ENCODE data around the gene UCMA.

- TF ChIP-seq CTCF (conservative IDR thresholded peaks at IDR 0.05 in 1 of 2, IDR thresholded peaks at IDR 0.05 in 1 of 2; ENCODE audit: low read depth in 1 of 2, low read length in 2 of 2) (no peak), EZH2 (IDR thresholded peaks at IDR 0.05; ENCODE audit: low read length, missing control alignments) (no peak)
Measured at GRCh38 chr10:13222566-13222965, 11.6 kb downstream of the UCMA start.
